ENCODE results near the gene EMC8.

DNA sequence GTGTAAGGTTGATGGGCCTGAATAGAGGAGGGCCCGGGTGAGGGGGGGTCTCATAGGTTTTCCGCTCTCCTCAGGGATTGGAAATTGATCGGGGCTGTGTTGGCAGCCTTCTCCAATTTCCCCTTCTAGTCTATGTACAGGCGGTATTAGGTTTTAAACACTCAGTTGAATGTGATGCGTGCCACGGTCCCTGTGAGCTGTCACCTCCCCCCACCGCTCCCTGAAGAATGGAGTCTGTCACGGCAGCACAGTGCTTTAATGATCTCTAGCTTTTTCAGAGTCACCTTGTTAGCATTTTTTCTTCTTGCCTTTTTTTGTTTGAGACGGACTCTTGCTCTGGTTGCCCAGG, 951 bp upstream of the EMC8 start:
- TF ChIP-seq, protein P1, sequence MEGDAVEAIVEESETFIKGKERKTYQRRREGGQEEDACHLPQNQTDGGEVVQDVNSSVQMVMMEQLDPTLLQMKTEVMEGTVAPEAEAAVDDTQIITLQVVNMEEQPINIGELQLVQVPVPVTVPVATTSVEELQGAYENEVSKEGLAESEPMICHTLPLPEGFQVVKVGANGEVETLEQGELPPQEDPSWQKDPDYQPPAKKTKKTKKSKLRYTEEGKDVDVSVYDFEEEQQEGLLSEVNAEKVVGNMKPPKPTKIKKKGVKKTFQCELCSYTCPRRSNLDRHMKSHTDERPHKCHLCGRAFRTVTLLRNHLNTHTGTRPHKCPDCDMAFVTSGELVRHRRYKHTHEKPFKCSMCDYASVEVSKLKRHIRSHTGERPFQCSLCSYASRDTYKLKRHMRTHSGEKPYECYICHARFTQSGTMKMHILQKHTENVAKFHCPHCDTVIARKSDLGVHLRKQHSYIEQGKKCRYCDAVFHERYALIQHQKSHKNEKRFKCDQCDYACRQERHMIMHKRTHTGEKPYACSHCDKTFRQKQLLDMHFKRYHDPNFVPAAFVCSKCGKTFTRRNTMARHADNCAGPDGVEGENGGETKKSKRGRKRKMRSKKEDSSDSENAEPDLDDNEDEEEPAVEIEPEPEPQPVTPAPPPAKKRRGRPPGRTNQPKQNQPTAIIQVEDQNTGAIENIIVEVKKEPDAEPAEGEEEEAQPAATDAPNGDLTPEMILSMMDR (IDR thresholded peaks at IDR 0.05), result no peak
- TF ChIP-seq POLR2AphosphoS5 (IDR thresholded peaks at IDR 0.05), result no peak
- no peak for TF ChIP-seq POLR2A (IDR thresholded peaks at IDR 0.05)
